Progenitor cell of endocrine pancreas (in vitro differentiated cells): ENCODE measurements around the gene HNRNPR. TPM values are rescaled to one million over a fixed set of nuclear protein-coding genes. Genes with fewer than 3 reads are reported as not detected.
A peak's percentile ranks its signal among the peaks of the same experiment; 100 is the strongest.

ENCODE experiments used
- DNase-seq: peaks from one replicate; pipeline ENCODE4 v3.0.0; 2021; ENCODE audit warnings: low spot score; ENCODE audit not compliant: unreplicated experiment
- H3K27ac Mint-ChIP-seq: 2 replicates; pipeline ENCODE4 v1.8.0; 2021; ENCODE audit warnings: mild to moderate bottlenecking, moderate library complexity, mixed read lengths
- H3K27me3 Mint-ChIP-seq: 2 replicates; pipeline ENCODE4 v1.8.0; 2021; ENCODE audit warnings: mixed read lengths
- H3K36me3 Mint-ChIP-seq: 2 replicates; pipeline ENCODE4 v1.8.0; 2022; ENCODE audit warnings: mixed read lengths; ENCODE audit not compliant: insufficient read depth
- H3K4me1 Mint-ChIP-seq: 2 replicates; pipeline ENCODE4 v1.8.0; 2021; ENCODE audit warnings: low read depth, mixed read lengths
- H3K4me3 Mint-ChIP-seq: 2 replicates; pipeline ENCODE4 v1.8.0; 2021; ENCODE audit warnings: low read depth, mild to moderate bottlenecking, moderate library complexity, mixed read lengths
- H3K9me3 Mint-ChIP-seq: 2 replicates; pipeline ENCODE4 v1.8.0; 2021; ENCODE audit warnings: low read depth, mixed read lengths
- CTCF ChIP-seq: fragments of 200-600 bp; sonication (generic); IDR thresholded peaks from one replicate; pipeline ENCODE4 v1.5.0; 2021; ENCODE audit warnings: antibody characterized with exemption, mild to moderate bottlenecking; ENCODE audit not compliant: unreplicated experiment
- total RNA-seq: library from RNA; stranded (reverse); gene quantifications from 2 replicates; pipeline ENCODE4 v1.2.1, GENCODE V29; 2021

HNRNPR gene
- total RNA-seq, 1 donor from 2014 or later: 201 TPM

GRCh38 chr1:23369335-23370013, 25.4 kb upstream of the HNRNPR start, which contains the start of gene ZNF436:
ZNF436 (minus strand) TSS chr1:23369836; CDS start chr1:23368005, 1,831 bp downstream.
- no peak for DNase-seq
- H3K4me1 Mint-ChIP-seq: peaks cover 54% of the 10 kb centered on the region

GRCh38 chr1:23368562-23369334, 24.7 kb upstream of the HNRNPR start:
- peak overlapping the region; percentile 96 for H3K4me3 Mint-ChIP-seq
- H3K27me3 Mint-ChIP-seq: no peaks in the 10 kb centered on the region

More at GRCh38 chr1:23369335-23370013, 25.4 kb upstream of the HNRNPR start, which contains the start of gene ZNF436:
- Mint-ChIP-seq H3K36me3 (peaks cover 28% of the 10 kb centered on the region), H3K9me3 (peaks cover 13% of the 10 kb centered on the region), H3K27me3 (no peaks in the 10 kb centered on the region), H3K4me3 (peak within 1 kb of the TSS; percentile 96), H3K27ac (peak within 1 kb of the TSS; percentile 99)
- TF ChIP-seq CTCF: no peak

GRCh38 chr1:23367791-23368561, 23.9 kb upstream of the HNRNPR start:
- peak overlapping the region; percentile 99 for H3K27ac Mint-ChIP-seq
- no peaks in the 10 kb centered on the region for H3K27me3 Mint-ChIP-seq
- DNase-seq: peak; percentile 96
- peaks cover 39% of the 10 kb centered on the region for H3K4me1 Mint-ChIP-seq
- H3K4me3 Mint-ChIP-seq: peak overlapping the region; percentile 96
- H3K9me3 Mint-ChIP-seq: peaks cover 19% of the 10 kb centered on the region
- no peak for TF ChIP-seq CTCF
- H3K36me3 Mint-ChIP-seq: peaks cover 42% of the 10 kb centered on the region

More at GRCh38 chr1:23368562-23369334, 24.7 kb upstream of the HNRNPR start:
- peak overlapping the region; percentile 99 for H3K27ac Mint-ChIP-seq
- TF ChIP-seq CTCF: peak; percentile 48
- peaks cover 15% of the 10 kb centered on the region for H3K9me3 Mint-ChIP-seq
- peaks cover 35% of the 10 kb centered on the region for H3K36me3 Mint-ChIP-seq
- H3K4me1 Mint-ChIP-seq: peaks cover 47% of the 10 kb centered on the region
- DNase-seq: peak; percentile 79

GRCh38 chr1:23367451-23367790, 23.3 kb upstream of the HNRNPR start:
- Mint-ChIP-seq H3K27me3 (no peaks in the 10 kb centered on the region), H3K4me3 (peak overlapping the region; percentile 96), H3K4me1 (peaks cover 37% of the 10 kb centered on the region), H3K27ac (peak overlapping the region; percentile 99), H3K36me3 (peaks cover 48% of the 10 kb centered on the region), H3K9me3 (peaks cover 25% of the 10 kb centered on the region)
- no peak for DNase-seq
- no peak for TF ChIP-seq CTCF

GRCh38 chr1:23366598-23366997, 22.5 kb upstream of the HNRNPR start:
- peak overlapping the region; percentile 77 for H3K27ac Mint-ChIP-seq
- H3K27me3 Mint-ChIP-seq: no peaks in the 10 kb centered on the region
- peaks cover 56% of the 10 kb centered on the region for H3K36me3 Mint-ChIP-seq
- peak overlapping the region; percentile 96 for H3K4me3 Mint-ChIP-seq
- H3K9me3 Mint-ChIP-seq: peaks cover 31% of the 10 kb centered on the region
- no peak for TF ChIP-seq CTCF
- H3K4me1 Mint-ChIP-seq: peaks cover 29% of the 10 kb centered on the region
- DNase-seq: no peak
